Activated naive CD4-positive, alpha-beta T cell treated with anti-CD3 and anti-CD28 coated beads for 36 hours (primary cell): ENCODE measurements around the gene CADPS2. TPM values are rescaled to one million over a fixed set of nuclear protein-coding genes. Genes with fewer than 3 reads are reported as not detected.
"Not testable (repeated sequence)": the region's sequence is repeated elsewhere in the genome, so short reads cannot be mapped to it uniquely, and the experiment has no call there.

Experiments used
- CTCF ChIA-PET: fragments of 350-600 bp; sonication (Branson Sonifier 250); formaldehyde crosslinking; loops from one replicate; lab custom pipeline; 2021; ENCODE audit warnings: antibody characterized with exemption; lab: Charles Lee
- DNase-seq: peaks from one replicate; pipeline ENCODE4 v3.0.0-alpha.2; 2020
- H3K27ac Mint-ChIP-seq: one replicate; pipeline ENCODE4 v1.8.0; 2021; ENCODE audit warnings: mild to moderate bottlenecking, mixed read lengths
- H3K27me3 Mint-ChIP-seq: one replicate; pipeline ENCODE4 v1.8.0; 2021; ENCODE audit warnings: low read depth, mixed read lengths
- H3K36me3 Mint-ChIP-seq: one replicate; pipeline ENCODE4 v1.8.0; 2021; ENCODE audit warnings: low read depth, mixed read lengths
- H3K4me1 Mint-ChIP-seq: one replicate; pipeline ENCODE4 v1.8.0; 2021; ENCODE audit warnings: low read depth, mixed read lengths
- H3K4me3 Mint-ChIP-seq: one replicate; pipeline ENCODE4 v1.8.0; 2021; ENCODE audit warnings: mild to moderate bottlenecking, moderate library complexity, mixed read lengths
- H3K9me3 Mint-ChIP-seq: one replicate; pipeline ENCODE4 v1.8.0; 2021; ENCODE audit warnings: mixed read lengths
- intact Hi-C: fragments of 100-400 bp; cut with micrococcal nuclease; formaldehyde crosslinking; loops from one replicate; pipeline ENCODE4 v1.15.1; 2023
- total RNA-seq, 2 experiments: library from RNA; stranded (reverse); gene quantifications; one replicate each; pipeline ENCODE4 v1.2.3, GENCODE V29; 2021

The CADPS2 gene
- total RNA-seq, 2 experiments from 2014 or later: not detected

DNA sequence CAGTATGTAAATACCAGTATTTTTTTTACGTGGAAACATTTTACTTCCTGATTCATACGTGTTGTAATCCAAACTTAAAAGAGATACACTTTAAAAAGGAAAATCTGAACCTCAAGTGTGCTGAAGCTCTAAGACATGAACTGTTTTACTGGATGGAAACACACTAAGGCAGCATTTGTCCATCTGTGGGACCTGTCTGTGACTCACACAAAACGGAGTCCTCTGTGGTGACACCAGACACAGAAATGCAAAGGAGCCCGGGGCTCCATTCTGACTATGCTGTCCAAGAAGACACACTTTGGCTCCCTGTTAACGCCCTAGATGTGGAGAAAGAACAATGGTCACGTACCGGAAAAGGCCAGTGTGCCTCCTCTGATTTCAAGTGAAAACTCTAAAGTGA is 211.2 kb downstream of the CADPS2 start:
- intact Hi-C loops: no loop called here
- Mint-ChIP-seq H3K9me3 (peaks cover 9% of the 10 kb centered on the region), H3K4me3 (no peak overlapping the region), H3K36me3 (no peaks in the 10 kb centered on the region), H3K4me1 (no peaks in the 10 kb centered on the region), H3K27me3 (no peaks in the 10 kb centered on the region), H3K27ac (no peak overlapping the region)
- DNase-seq: no peak
- CTCF ChIA-PET: no interaction called here

DNA sequence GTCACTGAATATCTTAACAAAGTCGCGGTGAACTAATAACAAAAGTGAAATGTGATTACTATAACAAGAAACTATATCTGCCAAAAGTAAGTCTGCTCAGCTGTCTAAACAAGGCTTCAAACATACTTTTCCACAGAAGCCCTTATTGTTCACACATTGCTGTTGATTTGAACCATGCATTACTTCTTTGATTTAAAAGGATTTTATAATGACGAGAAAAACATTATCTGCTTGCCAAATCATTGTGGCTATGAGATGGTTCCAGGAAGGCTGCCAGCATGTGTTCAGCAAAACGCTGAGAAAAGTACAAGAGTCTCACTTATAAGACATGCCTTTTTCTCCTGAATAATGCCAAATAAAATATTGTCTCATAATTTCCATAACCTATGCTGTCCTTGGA is 211.8 kb downstream of the CADPS2 start:
- no peak for DNase-seq
- Mint-ChIP-seq H3K4me3 (no peak overlapping the region), H3K27me3 (no peaks in the 10 kb centered on the region), H3K4me1 (no peaks in the 10 kb centered on the region), H3K27ac (no peak overlapping the region), H3K9me3 (peaks cover 8% of the 10 kb centered on the region), H3K36me3 (no peaks in the 10 kb centered on the region)
- CTCF ChIA-PET: no interaction called here
- intact Hi-C loops: no loop called here

DNA sequence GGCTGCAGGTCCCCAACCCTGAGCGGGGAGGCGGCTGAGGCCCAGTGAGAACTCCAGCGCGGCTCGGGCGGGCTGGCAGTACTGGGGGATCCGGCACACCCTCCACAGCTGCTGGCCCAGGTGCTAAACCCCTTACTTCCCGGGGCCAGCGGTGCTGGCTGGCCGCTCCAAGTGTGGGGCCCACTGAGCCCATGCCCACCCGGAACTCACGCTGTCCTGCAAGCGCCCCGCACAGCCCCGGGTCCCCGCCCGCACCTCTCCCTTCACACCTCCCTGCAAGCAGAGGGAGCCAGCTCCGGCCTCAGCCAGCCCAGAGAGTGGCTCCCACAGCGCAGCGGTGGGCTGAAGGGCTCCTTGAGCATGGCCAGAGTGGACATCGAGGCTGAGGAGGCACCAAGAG is 212.3 kb downstream of the CADPS2 start:
- Mint-ChIP-seq H3K4me1 (no peaks in the 10 kb centered on the region), H3K27ac (no peak overlapping the region), H3K4me3 (no peak overlapping the region), H3K27me3 (no peaks in the 10 kb centered on the region), H3K36me3 (no peaks in the 10 kb centered on the region), H3K9me3 (peaks cover 5% of the 10 kb centered on the region)
- CTCF ChIA-PET: no interaction called here
- intact Hi-C loops: no loop called here
- no peak for DNase-seq

DNA sequence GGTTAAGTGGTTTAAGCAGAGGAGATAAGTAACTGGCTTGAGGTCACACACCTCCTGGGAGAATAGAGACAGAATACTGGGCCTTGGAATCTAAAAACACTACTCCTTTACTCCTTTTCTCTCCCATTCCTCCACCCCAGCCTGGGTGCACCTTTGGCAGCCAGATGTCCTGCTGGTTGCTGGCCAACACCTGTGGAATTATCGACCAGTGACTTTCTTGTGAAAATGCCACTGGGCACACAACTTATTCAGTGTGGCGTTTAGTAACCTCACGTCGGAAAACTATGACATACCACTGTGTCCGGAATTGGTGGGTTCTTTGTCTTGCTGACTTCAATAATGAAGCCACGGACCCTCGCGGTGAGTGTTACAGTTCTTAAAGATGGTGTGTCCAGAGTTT is 213.7 kb downstream of the CADPS2 start:
- H3K27ac Mint-ChIP-seq: no peak overlapping the region
- no peaks in the 10 kb centered on the region for H3K36me3 Mint-ChIP-seq
- intact Hi-C loops: no loop called here

DNA sequence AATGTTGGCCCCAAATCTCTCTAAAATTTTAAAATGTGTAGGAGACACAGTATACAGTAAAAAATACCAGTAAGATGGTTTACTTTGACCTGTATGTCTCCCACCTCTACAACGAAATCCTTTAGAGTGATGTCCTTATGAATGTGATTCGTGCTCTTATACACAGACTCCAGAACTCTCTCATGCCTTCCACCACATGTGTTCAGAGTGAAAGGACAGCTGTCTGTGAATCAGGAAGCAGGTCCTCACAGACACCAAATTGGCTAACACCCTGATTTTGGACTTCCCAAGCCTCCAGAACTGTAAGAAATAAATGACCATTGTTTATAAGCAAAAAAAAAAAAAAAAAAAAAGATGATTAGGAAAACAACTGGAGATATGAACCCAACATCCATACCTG is 222.5 kb downstream of the CADPS2 start:
- DNase-seq: no peak
- Mint-ChIP-seq H3K27me3 (no peaks in the 10 kb centered on the region), H3K9me3 (peaks cover 1% of the 10 kb centered on the region), H3K4me3 (no peak overlapping the region), H3K27ac (no peak overlapping the region), H3K36me3 (no peaks in the 10 kb centered on the region), H3K4me1 (no peaks in the 10 kb centered on the region)
- intact Hi-C loops: no loop called here
- CTCF ChIA-PET: no interaction called here

More for the DNA sequence above, 213.7 kb downstream of the CADPS2 start:
- no peak for DNase-seq
- H3K9me3 Mint-ChIP-seq: peaks cover 3% of the 10 kb centered on the region
- no peak overlapping the region for H3K4me3 Mint-ChIP-seq
- no peaks in the 10 kb centered on the region for H3K4me1 Mint-ChIP-seq
- CTCF ChIA-PET: no interaction called here
- H3K27me3 Mint-ChIP-seq: no peaks in the 10 kb centered on the region

DNA sequence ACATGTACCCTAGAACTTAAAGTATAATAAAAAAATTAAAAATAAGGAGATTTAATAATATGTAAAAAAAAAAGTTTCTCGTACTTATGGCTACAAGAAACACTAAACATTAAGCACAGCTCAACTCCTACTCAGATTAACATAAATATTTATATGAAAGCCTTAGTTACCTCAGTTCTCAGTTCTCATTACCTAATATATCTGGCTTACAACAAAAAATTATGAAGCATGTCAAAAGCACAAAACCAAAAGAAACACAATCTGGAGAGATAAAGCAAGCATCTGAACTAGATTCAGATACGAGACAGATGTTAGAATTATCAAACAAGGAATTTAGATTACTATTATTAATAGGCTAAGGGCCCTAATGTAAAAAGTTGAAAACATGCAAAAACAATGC is 227.4 kb downstream of the CADPS2 start:
- CTCF ChIA-PET: no interaction called here
- DNase-seq: no peak
- no peak overlapping the region for H3K27ac Mint-ChIP-seq
- intact Hi-C loops: no loop called here
- H3K36me3 Mint-ChIP-seq: no peaks in the 10 kb centered on the region
- H3K27me3 Mint-ChIP-seq: no peaks in the 10 kb centered on the region
- H3K4me3 Mint-ChIP-seq: no peak overlapping the region
- no peaks in the 10 kb centered on the region for H3K4me1 Mint-ChIP-seq
- peaks cover 4% of the 10 kb centered on the region for H3K9me3 Mint-ChIP-seq

DNA sequence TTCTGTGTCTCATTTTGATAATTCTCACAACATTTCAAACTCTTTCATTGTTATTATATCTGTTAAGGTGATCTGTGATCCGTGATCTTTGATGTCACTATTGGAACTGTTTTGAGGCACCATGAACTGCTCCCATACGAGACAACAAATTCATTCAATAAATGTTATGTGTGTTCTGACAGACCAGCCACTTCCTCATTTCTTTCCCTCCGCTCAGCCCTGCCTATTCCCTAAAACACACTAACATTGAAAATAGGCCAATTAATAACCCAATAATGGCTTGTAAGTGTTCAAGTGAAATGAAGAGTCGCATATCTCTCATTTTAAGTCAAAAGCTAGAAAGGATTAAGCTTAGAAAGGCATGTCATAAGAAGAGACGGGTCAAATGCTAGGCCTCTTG is 232.6 kb downstream of the CADPS2 start:
- no peak overlapping the region for H3K4me3 Mint-ChIP-seq
- no peak overlapping the region for H3K27ac Mint-ChIP-seq
- peaks cover 2% of the 10 kb centered on the region for H3K9me3 Mint-ChIP-seq
- H3K27me3 Mint-ChIP-seq: no peaks in the 10 kb centered on the region
- no peaks in the 10 kb centered on the region for H3K4me1 Mint-ChIP-seq
- CTCF ChIA-PET: no interaction called here
- no peaks in the 10 kb centered on the region for H3K36me3 Mint-ChIP-seq
- DNase-seq: no peak
- intact Hi-C loops: no loop called here

DNA sequence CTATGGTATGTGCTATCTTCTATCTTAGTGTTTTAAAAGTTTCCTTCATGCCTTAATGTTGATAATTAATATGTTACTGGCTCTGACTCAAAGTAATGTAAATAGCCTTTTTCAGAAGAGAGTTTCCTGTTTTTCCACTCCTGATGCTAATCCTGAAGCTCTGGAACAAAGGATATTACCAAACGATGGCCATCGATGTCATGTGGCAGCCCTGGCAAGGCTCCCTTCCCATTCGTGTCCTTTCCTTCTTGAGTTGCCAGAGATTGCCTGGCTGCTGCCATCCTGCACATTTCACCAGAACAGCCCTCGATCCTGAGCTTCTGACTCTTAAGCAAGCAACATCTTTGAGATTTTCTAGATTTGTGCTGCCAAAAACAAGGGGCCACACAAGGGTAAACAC is 233.4 kb downstream of the CADPS2 start:
- DNase-seq: no peak
- Mint-ChIP-seq H3K27ac (no peak overlapping the region), H3K4me3 (no peak overlapping the region), H3K4me1 (no peaks in the 10 kb centered on the region), H3K36me3 (no peaks in the 10 kb centered on the region), H3K27me3 (no peaks in the 10 kb centered on the region), H3K9me3 (peaks cover 4% of the 10 kb centered on the region)
- intact Hi-C loops: no loop called here
- CTCF ChIA-PET: interaction anchor here (0.6 kb wide), 1 partner anchor 800 kb away, joined by 3 read pairs; no protein-coding TSS in a partner anchor

DNA sequence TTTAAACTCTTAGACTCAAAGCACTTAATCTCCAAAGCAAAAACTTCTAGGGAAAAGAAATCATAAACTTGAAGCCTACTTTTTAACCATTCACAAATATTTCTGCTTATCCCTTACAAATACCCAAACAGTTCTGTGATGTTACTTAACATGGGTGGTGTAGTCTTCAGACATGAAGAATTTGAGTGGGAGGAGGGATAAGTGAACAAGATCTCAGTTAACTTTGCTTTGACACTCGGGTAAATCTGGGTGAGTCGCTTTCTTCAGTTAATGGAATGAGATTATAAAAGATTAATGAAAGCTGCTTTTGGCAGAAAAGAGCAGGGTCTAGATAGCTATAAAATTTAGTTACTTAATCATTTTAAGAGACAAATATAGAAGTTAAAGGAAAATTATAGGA is 234.8 kb downstream of the CADPS2 start:
- intact Hi-C loops: no loop called here
- Mint-ChIP-seq H3K27me3 (no peaks in the 10 kb centered on the region), H3K9me3 (peaks cover 1% of the 10 kb centered on the region), H3K27ac (no peak overlapping the region), H3K4me1 (no peaks in the 10 kb centered on the region), H3K36me3 (no peaks in the 10 kb centered on the region), H3K4me3 (no peak overlapping the region)
- no peak for DNase-seq
- CTCF ChIA-PET: no interaction called here

DNA sequence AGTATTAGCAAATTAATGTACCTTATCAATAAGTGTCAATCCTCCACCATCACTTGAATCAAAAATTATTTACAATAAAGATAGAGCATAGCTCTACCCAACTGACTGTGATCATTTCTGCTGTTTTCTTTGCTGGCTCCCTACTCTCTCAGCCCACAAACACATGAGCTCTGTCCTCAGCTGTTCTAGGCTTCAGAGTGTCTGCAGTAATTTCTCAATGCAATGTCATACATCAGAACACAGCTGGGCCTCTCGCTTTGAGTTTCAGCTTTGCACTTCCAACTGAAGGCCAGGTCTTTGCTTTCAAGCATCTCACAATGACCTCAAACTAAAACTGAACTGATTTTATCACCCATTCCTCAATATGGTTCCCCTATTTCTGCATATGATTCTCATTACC is 243.0 kb downstream of the CADPS2 start:
- intact Hi-C loops: no loop called here
- no peak for DNase-seq
- CTCF ChIA-PET: no interaction called here

DNA sequence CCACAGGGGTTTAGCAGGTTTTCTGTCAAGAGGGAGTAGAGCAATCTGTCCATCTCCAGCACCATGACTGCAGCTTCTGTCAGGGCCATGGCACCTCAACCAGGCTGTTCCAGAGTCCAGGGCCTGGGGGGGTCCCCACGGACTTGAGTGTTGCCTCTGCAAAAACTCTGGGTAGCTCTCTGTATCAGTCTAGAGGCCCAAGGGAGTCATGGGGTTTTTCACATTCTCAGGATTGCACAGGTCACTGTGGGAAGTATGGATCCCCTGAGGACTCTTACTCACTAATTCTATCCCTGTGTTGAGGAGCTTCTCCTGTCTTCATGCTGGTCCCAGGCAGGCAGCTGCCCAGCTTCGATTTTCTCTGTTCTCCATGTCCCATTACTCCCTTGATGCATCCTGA is 247.8 kb downstream of the CADPS2 start:
- H3K4me3 Mint-ChIP-seq: no peak overlapping the region
- H3K27ac Mint-ChIP-seq: no peak overlapping the region
- no peak for DNase-seq
- CTCF ChIA-PET: no interaction called here
- no peaks in the 10 kb centered on the region for H3K4me1 Mint-ChIP-seq
- H3K9me3 Mint-ChIP-seq: peaks cover 22% of the 10 kb centered on the region
- H3K27me3 Mint-ChIP-seq: no peaks in the 10 kb centered on the region
- intact Hi-C loops: no loop called here
- no peaks in the 10 kb centered on the region for H3K36me3 Mint-ChIP-seq

More for the DNA sequence above, 243.0 kb downstream of the CADPS2 start:
- no peaks in the 10 kb centered on the region for H3K27me3 Mint-ChIP-seq
- H3K9me3 Mint-ChIP-seq: peaks cover 7% of the 10 kb centered on the region
- no peaks in the 10 kb centered on the region for H3K36me3 Mint-ChIP-seq
- no peak overlapping the region for H3K4me3 Mint-ChIP-seq
- H3K4me1 Mint-ChIP-seq: no peaks in the 10 kb centered on the region
- no peak overlapping the region for H3K27ac Mint-ChIP-seq

DNA sequence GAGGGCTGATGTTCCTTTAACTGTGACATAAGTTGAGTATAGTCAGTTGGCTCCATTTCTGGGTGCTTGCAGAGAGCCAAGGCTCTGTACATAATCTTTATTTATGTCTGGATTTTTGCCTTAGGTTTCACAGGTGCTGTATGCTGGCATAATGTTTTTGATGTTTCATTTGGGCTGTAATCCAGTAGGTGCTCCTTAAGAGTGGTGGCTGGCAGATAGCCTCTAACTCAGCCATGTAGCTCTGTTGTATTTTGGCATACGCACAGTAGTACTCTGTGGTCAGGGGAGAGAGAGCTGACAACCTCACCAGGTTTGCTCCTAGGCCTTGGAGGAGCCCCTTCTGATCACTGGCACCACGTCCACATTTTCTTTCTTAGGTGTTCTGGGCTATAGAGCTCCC is 248.5 kb downstream of the CADPS2 start:
- Mint-ChIP-seq H3K9me3 (peaks cover 20% of the 10 kb centered on the region), H3K27ac (no peak overlapping the region), H3K27me3 (no peaks in the 10 kb centered on the region), H3K4me3 (no peak overlapping the region), H3K4me1 (no peaks in the 10 kb centered on the region), H3K36me3 (no peaks in the 10 kb centered on the region)
- CTCF ChIA-PET: no interaction called here
- no peak for DNase-seq
- intact Hi-C loops: no loop called here

DNA sequence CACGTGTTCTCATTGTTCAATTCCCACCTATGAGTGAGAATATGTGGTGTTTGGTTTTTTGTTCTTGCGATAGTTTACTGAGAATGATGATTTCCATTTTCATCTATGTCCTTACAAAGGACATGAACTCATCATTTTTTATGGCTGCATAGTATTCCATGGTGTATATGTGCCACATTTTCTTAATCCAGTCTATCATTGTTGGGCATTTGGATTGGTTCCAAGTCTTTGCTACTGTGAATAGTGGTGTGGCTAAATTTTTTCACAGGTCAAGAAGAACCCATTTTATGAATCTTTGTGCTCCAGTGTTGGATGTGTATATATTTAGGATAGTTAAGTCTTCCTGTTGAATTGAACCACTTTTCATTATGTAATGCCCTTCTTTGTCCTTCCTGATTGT is 250.8 kb downstream of the CADPS2 start:
- H3K27me3 Mint-ChIP-seq, H3K36me3 Mint-ChIP-seq, H3K4me3 Mint-ChIP-seq, CTCF ChIA-PET, H3K4me1 Mint-ChIP-seq, H3K27ac Mint-ChIP-seq, intact Hi-C loops, DNase-seq: not testable (repeated sequence)
- H3K9me3 Mint-ChIP-seq: peaks cover 20% of the 10 kb centered on the region

DNA sequence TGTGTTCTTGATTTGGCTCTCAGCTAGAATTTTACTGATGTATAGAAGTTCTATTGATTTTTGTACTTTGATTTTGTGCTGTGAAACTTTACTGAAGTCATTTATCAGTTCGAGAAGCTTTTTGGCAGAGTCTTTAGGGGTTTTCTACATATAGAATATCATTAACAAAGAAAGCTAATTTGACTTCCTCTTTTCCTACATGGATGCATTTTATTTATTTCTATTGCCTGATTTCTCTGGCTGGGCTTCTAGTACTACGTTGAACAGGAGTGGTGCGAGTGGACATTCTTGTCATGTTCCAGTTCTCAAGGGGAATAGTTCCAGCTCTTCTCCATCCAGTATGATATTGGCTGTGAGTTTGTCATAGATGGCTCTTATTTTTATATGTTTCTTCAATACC is 252.8 kb downstream of the CADPS2 start:
- Mint-ChIP-seq H3K9me3 (peaks cover 15% of the 10 kb centered on the region), H3K27me3 (no peaks in the 10 kb centered on the region), H3K4me1 (no peaks in the 10 kb centered on the region), H3K4me3 (no peak overlapping the region), H3K36me3 (no peaks in the 10 kb centered on the region), H3K27ac (no peak overlapping the region)
- no peak for DNase-seq
- CTCF ChIA-PET: no interaction called here
- intact Hi-C loops: no loop called here
